GM23338 (cell line): ENCODE data around the gene MAN1A2. TPM values are rescaled to one million over a fixed set of nuclear protein-coding genes. Genes with fewer than 3 reads are reported as not detected.

Experiments used
- ATAC-seq: fragments of 200-7000 bp; cut with Tn5 transposase; 3 replicates; pipeline ENCODE4 v1.9.1; 2020
- DNase-seq: peaks from one replicate; pipeline ENCODE4 v3.0.0-alpha.2; 2015; ENCODE audit warnings: low spot score
- H2AFZ ChIP-seq: fragments of 200-600 bp; sonication (generic); 2 replicates; pipeline ENCODE4 v1.8.0; 2016; ENCODE audit warnings: antibody characterized with exemption, mild to moderate bottlenecking, moderate library complexity
- H3F3A ChIP-seq: fragments of 200-600 bp; sonication (generic); replicated peaks from 2 replicates; pipeline ENCODE4 v1.8.0; 2017; ENCODE audit warnings: antibody characterized with exemption, mixed run types, low read depth
- H3K27ac ChIP-seq: fragments of 200-600 bp; sonication (generic); 2 replicates; pipeline ENCODE4 v1.6.1; 2016; ENCODE audit warnings: low read depth
- H3K27me3 ChIP-seq: fragments of 200-600 bp; sonication (generic); 2 replicates; pipeline ENCODE4 v1.8.0; 2016; ENCODE audit warnings: mild to moderate bottlenecking, mixed run types, moderate library complexity; ENCODE audit not compliant: insufficient read depth
- H3K36me3 ChIP-seq: fragments of 200-600 bp; sonication (generic); 2 replicates; pipeline ENCODE4 v1.8.0; 2016; ENCODE audit warnings: mild to moderate bottlenecking; ENCODE audit not compliant: insufficient read depth
- H3K4me1 ChIP-seq: fragments of 200-600 bp; sonication (generic); 2 replicates; pipeline ENCODE4 v1.8.0; 2016; ENCODE audit warnings: mild to moderate bottlenecking, moderate library complexity; ENCODE audit not compliant: insufficient read depth
- H3K4me2 ChIP-seq: fragments of 200-600 bp; sonication (generic); 2 replicates; pipeline ENCODE4 v1.7.1; 2017; ENCODE audit warnings: mixed run types
- H3K4me3 ChIP-seq: fragments of 200-600 bp; sonication (generic); 2 replicates; pipeline ENCODE4 v1.6.1; 2016; ENCODE audit warnings: mixed run types
- H3K79me2 ChIP-seq: fragments of 200-600 bp; sonication (generic); replicated peaks from 2 replicates; pipeline ENCODE4 v1.8.0; 2017; ENCODE audit warnings: mild to moderate bottlenecking; ENCODE audit not compliant: insufficient read depth
- H3K9me2 ChIP-seq: fragments of 200-600 bp; sonication (generic); 2 replicates; pipeline ENCODE4 v1.8.0; 2017; ENCODE audit not compliant: insufficient read depth
- H4K20me1 ChIP-seq: fragments of 200-600 bp; sonication (generic); replicated peaks from 2 replicates; pipeline ENCODE4 v1.8.0; 2017; ENCODE audit warnings: mild to moderate bottlenecking; ENCODE audit not compliant: insufficient read depth
- H3K27ac Mint-ChIP-seq: 2 replicates; pipeline ENCODE4 v1.8.0; 2020; ENCODE audit warnings: inconsistent platforms, mild to moderate bottlenecking, moderate library complexity, mixed read lengths
- H3K27me3 Mint-ChIP-seq: 3 replicates; pipeline ENCODE4 v1.8.0; 2022; ENCODE audit warnings: low read depth, mild to moderate bottlenecking, moderate library complexity, mixed read lengths, inconsistent platforms; ENCODE audit not compliant: insufficient read depth, poor library complexity
- H3K36me3 Mint-ChIP-seq: 3 replicates; pipeline ENCODE4 v1.8.0; 2021; ENCODE audit warnings: low read depth, mild to moderate bottlenecking, inconsistent platforms, moderate library complexity, mixed read lengths
- H3K4me1 Mint-ChIP-seq: 3 replicates; pipeline ENCODE4 v1.8.0; 2020; ENCODE audit warnings: mild to moderate bottlenecking, inconsistent platforms, mixed read lengths
- H3K4me3 Mint-ChIP-seq: 3 replicates; pipeline ENCODE4 v1.8.0; 2021; ENCODE audit warnings: moderate library complexity, mild to moderate bottlenecking, inconsistent platforms, mixed read lengths
- H3K9me3 Mint-ChIP-seq: 3 replicates; pipeline ENCODE4 v1.8.0; 2020; ENCODE audit warnings: moderate library complexity, mild to moderate bottlenecking, inconsistent platforms, mixed read lengths
- CREB1 ChIP-seq: fragments of 250-450 bp; sonication (Bioruptor Pico); IDR thresholded peaks from 2 replicates; pipeline ENCODE4 v1.5.0; 2020; ENCODE audit warnings: low read depth, mild to moderate bottlenecking, moderate library complexity
- EZH2 ChIP-seq: fragments of 200-600 bp; sonication (generic); IDR thresholded peaks from one replicate; pipeline ENCODE4 v1.8.0; 2017; ENCODE audit warnings: antibody characterized with exemption, mild to moderate bottlenecking, low read depth; ENCODE audit not compliant: unreplicated experiment
- EZH2phosphoT487 ChIP-seq: fragments of 200-600 bp; sonication (generic); IDR thresholded peaks from one replicate; pipeline ENCODE4 v1.8.1; 2018; ENCODE audit warnings: antibody characterized with exemption; ENCODE audit not compliant: unreplicated experiment
- JUNB ChIP-seq: IDR thresholded peaks from one replicate; pipeline ENCODE4 v1.6.1; 2016; ENCODE audit warnings: antibody characterized with exemption; ENCODE audit not compliant: unreplicated experiment
- ZNF331 ChIP-seq: fragments of 250-450 bp; sonication (Bioruptor Pico); IDR thresholded peaks from 2 replicates; pipeline ENCODE4 v1.5.0; 2020; ENCODE audit warnings: low read depth, mild to moderate bottlenecking, moderate library complexity
- polyA plus RNA-seq: library from polyadenylated mRNA; unstranded; fragments of >200 nt; fragmentation: Nextera tagmentation; extraction: Ambion mirVana; gene quantifications from 2 replicates; pipeline ENCODE4 v1.2.1, GENCODE V29; 2016
- total RNA-seq: library from RNA; depleted of rRNA; stranded (reverse); fragments of >200 nt; shearing (Covaris generic); gene quantifications from 2 replicates; pipeline ENCODE4 v1.2.3, GENCODE V29; 2014
- TF ChIP-seq, protein P1 (sequence below): IDR thresholded peaks from 2 replicates; pipeline ENCODE4 v1.6.1; 2016; ENCODE audit warnings: antibody characterized with exemption
- TF ChIP-seq, protein P2 (sequence below), 2 experiments: fragments of 200-600 bp in 1 of 2; sonication (generic) in 1 of 2; conservative IDR thresholded peaks; 2 replicates each; pipeline versions ENCODE4 v1.5.1 to v1.6.1; 2016 to 2017; ENCODE audit warnings: antibody characterized with exemption in 2 of 2, low read depth in 2 of 2, mild to moderate bottlenecking in 2 of 2, moderate library complexity in 1 of 2
- TF ChIP-seq, protein P3 (sequence below): fragments of 250-450 bp; sonication (Bioruptor Pico); IDR thresholded peaks from 2 replicates; pipeline ENCODE4 v1.5.0; 2020; ENCODE audit warnings: mild to moderate bottlenecking, moderate library complexity

MAN1A2 gene
- total and polyA plus RNA-seq, 2 experiments from 2014 or later: 18.6 to 22.2 TPM

DNA sequence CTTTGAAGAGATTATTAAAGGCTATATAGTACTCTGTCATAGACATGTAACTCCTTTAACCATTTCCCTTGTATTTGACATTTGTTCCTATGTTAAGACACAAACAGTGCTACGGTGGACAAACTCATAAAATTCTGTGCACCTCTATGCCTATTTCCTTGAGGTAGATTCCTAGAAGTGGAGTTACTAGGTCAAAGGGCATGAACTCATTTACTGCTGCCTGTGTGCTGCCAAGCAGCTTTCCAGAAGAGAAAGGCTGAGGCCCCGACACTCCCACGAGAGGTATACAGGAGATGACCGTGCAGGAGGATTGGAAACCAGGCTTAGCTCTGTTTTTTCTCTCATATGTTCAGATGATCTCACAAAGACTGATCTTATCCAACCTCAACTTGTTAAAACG, 204.2 kb downstream of the MAN1A2 start:
- Mint-ChIP-seq H3K4me3 (no peak overlapping the region), H3K9me3 (no peaks in the 10 kb centered on the region), H3K27me3 (peaks cover 1% of the 10 kb centered on the region), H3K27ac (no peak overlapping the region), H3K36me3 (no peaks in the 10 kb centered on the region), H3K4me1 (peaks cover 9% of the 10 kb centered on the region)
- no peaks in the 10 kb centered on the region for H4K20me1 ChIP-seq
- TF ChIP-seq EZH2 (no peak), EZH2phosphoT487 (no peak)
- TF ChIP-seq, protein P1, sequence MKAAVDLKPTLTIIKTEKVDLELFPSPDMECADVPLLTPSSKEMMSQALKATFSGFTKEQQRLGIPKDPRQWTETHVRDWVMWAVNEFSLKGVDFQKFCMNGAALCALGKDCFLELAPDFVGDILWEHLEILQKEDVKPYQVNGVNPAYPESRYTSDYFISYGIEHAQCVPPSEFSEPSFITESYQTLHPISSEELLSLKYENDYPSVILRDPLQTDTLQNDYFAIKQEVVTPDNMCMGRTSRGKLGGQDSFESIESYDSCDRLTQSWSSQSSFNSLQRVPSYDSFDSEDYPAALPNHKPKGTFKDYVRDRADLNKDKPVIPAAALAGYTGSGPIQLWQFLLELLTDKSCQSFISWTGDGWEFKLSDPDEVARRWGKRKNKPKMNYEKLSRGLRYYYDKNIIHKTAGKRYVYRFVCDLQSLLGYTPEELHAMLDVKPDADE: no peak
- no peaks in the 10 kb centered on the region for H3K79me2 ChIP-seq
- H3K27me3 ChIP-seq: no peaks in the 10 kb centered on the region
- no peak overlapping the region for H3K4me2 ChIP-seq
- ATAC-seq (no peak), DNase-seq (no peak)
- no peak overlapping the region for H2AFZ ChIP-seq
- H3K27ac ChIP-seq: no peak overlapping the region
- H3K9me2 ChIP-seq: no peaks in the 10 kb centered on the region
- no peaks in the 10 kb centered on the region for H3K36me3 ChIP-seq
- H3F3A ChIP-seq: no peaks in the 10 kb centered on the region
- H3K4me1 ChIP-seq: peaks cover 4% of the 10 kb centered on the region; the same call in 1 of the 2 replicates
- H3K4me3 ChIP-seq: no peak overlapping the region

DNA sequence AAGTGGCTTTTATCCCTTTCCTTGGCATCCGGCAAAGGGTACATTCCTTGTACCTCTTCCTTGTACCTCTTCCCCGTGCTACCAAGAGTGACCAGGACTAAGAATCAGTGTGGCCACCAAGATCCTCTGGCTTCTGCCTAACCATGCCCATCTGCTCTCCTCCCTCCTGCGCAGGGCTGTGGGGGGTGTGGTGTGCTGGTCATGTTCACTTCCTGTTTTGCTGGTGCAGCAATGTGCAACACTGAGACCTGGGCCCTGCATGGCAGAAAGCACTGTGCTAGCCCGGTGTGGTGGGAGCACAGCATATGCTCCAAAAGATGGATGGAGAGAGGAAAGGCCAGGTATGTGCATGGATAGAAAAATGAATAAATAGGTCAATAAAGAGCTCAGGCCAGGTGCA, 205.3 kb downstream of the MAN1A2 start:
- H3K4me3 Mint-ChIP-seq: no peak overlapping the region
- no peak for DNase-seq
- TF ChIP-seq CREB1: no peak
- TF ChIP-seq, protein P2, sequence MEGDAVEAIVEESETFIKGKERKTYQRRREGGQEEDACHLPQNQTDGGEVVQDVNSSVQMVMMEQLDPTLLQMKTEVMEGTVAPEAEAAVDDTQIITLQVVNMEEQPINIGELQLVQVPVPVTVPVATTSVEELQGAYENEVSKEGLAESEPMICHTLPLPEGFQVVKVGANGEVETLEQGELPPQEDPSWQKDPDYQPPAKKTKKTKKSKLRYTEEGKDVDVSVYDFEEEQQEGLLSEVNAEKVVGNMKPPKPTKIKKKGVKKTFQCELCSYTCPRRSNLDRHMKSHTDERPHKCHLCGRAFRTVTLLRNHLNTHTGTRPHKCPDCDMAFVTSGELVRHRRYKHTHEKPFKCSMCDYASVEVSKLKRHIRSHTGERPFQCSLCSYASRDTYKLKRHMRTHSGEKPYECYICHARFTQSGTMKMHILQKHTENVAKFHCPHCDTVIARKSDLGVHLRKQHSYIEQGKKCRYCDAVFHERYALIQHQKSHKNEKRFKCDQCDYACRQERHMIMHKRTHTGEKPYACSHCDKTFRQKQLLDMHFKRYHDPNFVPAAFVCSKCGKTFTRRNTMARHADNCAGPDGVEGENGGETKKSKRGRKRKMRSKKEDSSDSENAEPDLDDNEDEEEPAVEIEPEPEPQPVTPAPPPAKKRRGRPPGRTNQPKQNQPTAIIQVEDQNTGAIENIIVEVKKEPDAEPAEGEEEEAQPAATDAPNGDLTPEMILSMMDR (conservative IDR thresholded peaks at IDR 0.05; ENCODE audit: low read depth in 2 of 2): no peak
- TF ChIP-seq, protein P1: no peak
- TF ChIP-seq, protein P3, sequence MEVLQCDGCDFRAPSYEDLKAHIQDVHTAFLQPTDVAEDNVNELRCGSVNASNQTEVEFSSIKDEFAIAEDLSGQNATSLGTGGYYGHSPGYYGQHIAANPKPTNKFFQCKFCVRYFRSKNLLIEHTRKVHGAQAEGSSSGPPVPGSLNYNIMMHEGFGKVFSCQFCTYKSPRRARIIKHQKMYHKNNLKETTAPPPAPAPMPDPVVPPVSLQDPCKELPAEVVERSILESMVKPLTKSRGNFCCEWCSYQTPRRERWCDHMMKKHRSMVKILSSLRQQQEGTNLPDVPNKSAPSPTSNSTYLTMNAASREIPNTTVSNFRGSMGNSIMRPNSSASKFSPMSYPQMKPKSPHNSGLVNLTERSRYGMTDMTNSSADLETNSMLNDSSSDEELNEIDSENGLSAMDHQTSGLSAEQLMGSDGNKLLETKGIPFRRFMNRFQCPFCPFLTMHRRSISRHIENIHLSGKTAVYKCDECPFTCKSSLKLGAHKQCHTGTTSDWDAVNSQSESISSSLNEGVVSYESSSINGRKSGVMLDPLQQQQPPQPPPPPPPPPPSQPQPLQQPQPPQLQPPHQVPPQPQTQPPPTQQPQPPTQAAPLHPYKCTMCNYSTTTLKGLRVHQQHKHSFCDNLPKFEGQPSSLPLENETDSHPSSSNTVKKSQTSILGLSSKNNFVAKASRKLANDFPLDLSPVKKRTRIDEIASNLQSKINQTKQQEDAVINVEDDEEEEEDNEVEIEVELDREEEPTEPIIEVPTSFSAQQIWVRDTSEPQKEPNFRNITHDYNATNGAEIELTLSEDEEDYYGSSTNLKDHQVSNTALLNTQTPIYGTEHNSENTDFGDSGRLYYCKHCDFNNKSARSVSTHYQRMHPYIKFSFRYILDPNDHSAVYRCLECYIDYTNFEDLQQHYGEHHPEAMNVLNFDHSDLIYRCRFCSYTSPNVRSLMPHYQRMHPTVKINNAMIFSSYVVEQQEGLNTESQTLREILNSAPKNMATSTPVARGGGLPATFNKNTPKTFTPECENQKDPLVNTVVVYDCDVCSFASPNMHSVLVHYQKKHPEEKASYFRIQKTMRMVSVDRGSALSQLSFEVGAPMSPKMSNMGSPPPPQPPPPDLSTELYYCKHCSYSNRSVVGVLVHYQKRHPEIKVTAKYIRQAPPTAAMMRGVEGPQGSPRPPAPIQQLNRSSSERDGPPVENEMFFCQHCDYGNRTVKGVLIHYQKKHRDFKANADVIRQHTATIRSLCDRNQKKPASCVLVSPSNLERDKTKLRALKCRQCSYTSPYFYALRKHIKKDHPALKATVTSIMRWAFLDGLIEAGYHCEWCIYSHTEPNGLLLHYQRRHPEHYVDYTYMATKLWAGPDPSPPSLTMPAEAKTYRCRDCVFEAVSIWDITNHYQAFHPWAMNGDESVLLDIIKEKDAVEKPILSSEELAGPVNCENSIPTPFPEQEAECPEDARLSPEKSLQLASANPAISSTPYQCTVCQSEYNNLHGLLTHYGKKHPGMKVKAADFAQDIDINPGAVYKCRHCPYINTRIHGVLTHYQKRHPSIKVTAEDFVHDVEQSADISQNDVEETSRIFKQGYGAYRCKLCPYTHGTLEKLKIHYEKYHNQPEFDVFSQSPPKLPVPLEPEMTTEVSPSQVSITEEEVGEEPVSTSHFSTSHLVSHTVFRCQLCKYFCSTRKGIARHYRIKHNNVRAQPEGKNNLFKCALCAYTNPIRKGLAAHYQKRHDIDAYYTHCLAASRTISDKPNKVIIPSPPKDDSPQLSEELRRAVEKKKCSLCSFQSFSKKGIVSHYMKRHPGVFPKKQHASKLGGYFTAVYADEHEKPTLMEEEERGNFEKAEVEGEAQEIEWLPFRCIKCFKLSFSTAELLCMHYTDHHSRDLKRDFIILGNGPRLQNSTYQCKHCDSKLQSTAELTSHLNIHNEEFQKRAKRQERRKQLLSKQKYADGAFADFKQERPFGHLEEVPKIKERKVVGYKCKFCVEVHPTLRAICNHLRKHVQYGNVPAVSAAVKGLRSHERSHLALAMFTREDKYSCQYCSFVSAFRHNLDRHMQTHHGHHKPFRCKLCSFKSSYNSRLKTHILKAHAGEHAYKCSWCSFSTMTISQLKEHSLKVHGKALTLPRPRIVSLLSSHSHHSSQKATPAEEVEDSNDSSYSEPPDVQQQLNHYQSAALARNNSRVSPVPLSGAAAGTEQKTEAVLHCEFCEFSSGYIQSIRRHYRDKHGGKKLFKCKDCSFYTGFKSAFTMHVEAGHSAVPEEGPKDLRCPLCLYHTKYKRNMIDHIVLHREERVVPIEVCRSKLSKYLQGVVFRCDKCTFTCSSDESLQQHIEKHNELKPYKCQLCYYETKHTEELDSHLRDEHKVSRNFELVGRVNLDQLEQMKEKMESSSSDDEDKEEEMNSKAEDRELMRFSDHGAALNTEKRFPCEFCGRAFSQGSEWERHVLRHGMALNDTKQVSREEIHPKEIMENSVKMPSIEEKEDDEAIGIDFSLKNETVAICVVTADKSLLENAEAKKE: no peak
- no peak for TF ChIP-seq ZNF331
- no peak for TF ChIP-seq EZH2phosphoT487
- no peak for TF ChIP-seq JUNB
- Histone ChIP-seq H3K4me2 (no peak overlapping the region), H3K27me3 (no peaks in the 10 kb centered on the region), H3K4me3 (no peak overlapping the region), H3F3A (no peaks in the 10 kb centered on the region), H4K20me1 (no peaks in the 10 kb centered on the region), H3K9me2 (no peaks in the 10 kb centered on the region), H3K36me3 (no peaks in the 10 kb centered on the region), H3K27ac (no peak overlapping the region), H3K4me1 (peaks cover 4% of the 10 kb centered on the region; the same call in 1 of the 2 replicates), H3K79me2 (no peaks in the 10 kb centered on the region), H2AFZ (no peak overlapping the region)
- peaks cover 9% of the 10 kb centered on the region for H3K4me1 Mint-ChIP-seq
- H3K27ac Mint-ChIP-seq: no peak overlapping the region
- no peak for ATAC-seq
- H3K9me3 Mint-ChIP-seq: no peaks in the 10 kb centered on the region
- H3K36me3 Mint-ChIP-seq: no peaks in the 10 kb centered on the region
- H3K27me3 Mint-ChIP-seq: peaks cover 5% of the 10 kb centered on the region
